Muscle layer of colon (tissue), 2 donors: Measurements from ENCODE around the gene STX8.

ENCODE experiments used
- H3K27ac ChIP-seq: one replicate; pipeline ENCODE4 v1.7.0; 2013; ENCODE audit warnings: low read depth, mild to moderate bottlenecking, low read length, moderate library complexity
- H3K27me3 ChIP-seq, 2 donors: one replicate each; pipeline ENCODE4 v1.7.0; 2013; ENCODE audit warnings: low read length in 2 of 2, mild to moderate bottlenecking in 2 of 2; ENCODE audit not compliant: insufficient read depth in 2 of 2, control insufficient read depth in 1 of 2
- H3K36me3 ChIP-seq: one replicate; pipeline ENCODE4 v1.7.0; 2013; ENCODE audit warnings: mild to moderate bottlenecking, low read length; ENCODE audit not compliant: insufficient read depth
- H3K4me1 ChIP-seq: one replicate; pipeline ENCODE4 v1.7.0; 2013; ENCODE audit warnings: mild to moderate bottlenecking, low read length; ENCODE audit not compliant: insufficient read depth
- H3K4me3 ChIP-seq, 2 donors: one replicate each; pipeline ENCODE4 v1.7.0; 2013; ENCODE audit warnings: low read length in 2 of 2, low read depth in 1 of 2, mild to moderate bottlenecking in 1 of 2, moderate library complexity in 1 of 2
- H3K9ac ChIP-seq: one replicate; pipeline ENCODE4 v1.7.0; 2013; ENCODE audit warnings: low read length
- H3K9me3 ChIP-seq: one replicate; pipeline ENCODE4 v1.7.0; 2013; ENCODE audit warnings: mild to moderate bottlenecking, low read length
- donor health status: abdominal sarcoma.
- donor health status: Adenocarcinoma of cecum.

The STX8 gene

DNA sequence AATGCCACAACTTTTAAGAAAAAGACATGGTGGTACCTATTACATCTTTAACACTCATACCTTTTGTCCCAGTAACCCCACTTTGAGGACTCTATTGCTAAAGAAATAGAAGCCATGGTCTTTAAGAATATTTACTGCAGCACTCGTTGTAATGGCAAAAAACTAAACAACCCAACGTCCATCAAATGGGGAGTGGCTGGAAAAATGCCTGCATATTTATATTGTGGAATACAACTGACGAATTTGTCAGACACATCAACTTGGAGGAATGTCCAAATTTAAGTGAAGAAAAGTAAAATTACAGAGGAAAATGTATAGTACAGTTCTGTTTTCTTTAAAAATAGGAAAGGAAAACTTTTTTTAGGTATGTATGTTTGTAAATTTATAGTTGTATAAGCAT lies 47.8 kb downstream of the STX8 start:
- Histone ChIP-seq H3K4me3 (no peak overlapping the region), H3K9me3 (no peaks in the 10 kb centered on the region), H3K27ac (no peak overlapping the region), H3K36me3 (no peaks in the 10 kb centered on the region), H3K27me3 (no peaks in the 10 kb centered on the region), H3K4me1 (no peaks in the 10 kb centered on the region), H3K9ac (no peak overlapping the region)

DNA sequence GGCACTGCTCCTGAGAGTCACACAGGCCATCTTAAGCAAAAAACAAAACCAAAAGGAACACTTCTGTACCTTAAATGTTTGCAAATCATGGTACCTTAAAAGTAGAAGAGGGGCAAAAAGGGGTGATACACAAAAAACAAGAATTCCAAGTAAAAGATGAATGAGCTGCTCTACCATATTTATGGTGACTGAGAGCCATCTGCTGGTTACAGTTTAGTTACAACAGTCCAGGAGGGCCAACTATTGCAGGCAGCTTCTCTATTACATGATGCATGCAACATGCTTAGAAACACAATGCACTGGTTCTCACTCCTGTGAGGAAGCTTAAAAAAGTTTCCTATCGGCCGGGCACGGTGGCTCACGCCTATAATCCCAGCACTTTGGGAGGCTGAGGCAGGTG lies 53.5 kb downstream of the STX8 start:
- Histone ChIP-seq H3K4me3 (no peak overlapping the region), H3K27ac (no peak overlapping the region), H3K27me3 (no peaks in the 10 kb centered on the region), H3K36me3 (no peaks in the 10 kb centered on the region), H3K4me1 (peaks cover 4% of the 10 kb centered on the region), H3K9ac (no peak overlapping the region), H3K9me3 (no peaks in the 10 kb centered on the region)

DNA sequence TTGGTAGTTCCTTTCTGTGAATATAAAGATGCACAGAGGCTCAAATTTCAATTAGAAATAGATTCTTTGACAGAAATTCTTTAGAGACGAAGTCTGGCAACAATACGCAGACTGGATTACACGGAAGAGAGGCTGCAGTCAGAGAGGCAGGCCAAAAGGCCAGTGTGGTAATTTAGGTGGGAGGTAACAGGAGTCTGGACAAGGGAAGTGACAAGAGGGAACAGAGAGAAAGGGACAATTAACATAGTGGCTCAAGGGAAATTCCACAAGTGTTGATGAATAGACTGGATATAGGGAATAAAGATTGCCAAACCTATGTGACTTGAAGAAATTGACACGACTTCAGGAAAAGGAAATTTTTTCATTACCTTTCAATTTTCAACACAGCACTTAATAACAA lies 54.6 kb downstream of the STX8 start:
- no peaks in the 10 kb centered on the region for H3K9me3 ChIP-seq
- no peak overlapping the region for H3K4me3 ChIP-seq
- H3K27ac ChIP-seq = no peak overlapping the region
- H3K27me3 ChIP-seq = no peaks in the 10 kb centered on the region
- peaks cover 4% of the 10 kb centered on the region for H3K4me1 ChIP-seq
- H3K9ac ChIP-seq = no peak overlapping the region
- no peaks in the 10 kb centered on the region for H3K36me3 ChIP-seq

DNA sequence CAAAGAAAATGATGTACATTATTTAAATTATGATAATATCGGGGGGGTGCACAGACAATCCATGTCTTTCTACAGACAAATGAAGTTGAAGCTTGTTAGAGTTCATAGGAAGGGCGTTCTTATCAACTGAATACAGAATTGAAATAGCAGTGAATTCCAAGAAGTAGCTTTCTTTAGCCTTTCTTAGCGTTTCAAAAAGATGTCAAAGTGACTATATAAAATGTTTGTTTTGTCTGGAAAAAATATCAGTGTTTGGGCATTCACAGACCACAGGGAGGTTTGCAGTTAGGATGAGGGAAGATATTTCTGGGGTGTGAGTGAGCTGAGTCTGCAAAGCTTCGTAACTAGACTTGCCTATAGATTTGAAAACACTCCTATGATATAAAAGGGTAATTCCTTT lies 55.0 kb downstream of the STX8 start:
- Histone ChIP-seq H3K27ac (no peak overlapping the region), H3K9ac (no peak overlapping the region), H3K27me3 (no peaks in the 10 kb centered on the region)

DNA sequence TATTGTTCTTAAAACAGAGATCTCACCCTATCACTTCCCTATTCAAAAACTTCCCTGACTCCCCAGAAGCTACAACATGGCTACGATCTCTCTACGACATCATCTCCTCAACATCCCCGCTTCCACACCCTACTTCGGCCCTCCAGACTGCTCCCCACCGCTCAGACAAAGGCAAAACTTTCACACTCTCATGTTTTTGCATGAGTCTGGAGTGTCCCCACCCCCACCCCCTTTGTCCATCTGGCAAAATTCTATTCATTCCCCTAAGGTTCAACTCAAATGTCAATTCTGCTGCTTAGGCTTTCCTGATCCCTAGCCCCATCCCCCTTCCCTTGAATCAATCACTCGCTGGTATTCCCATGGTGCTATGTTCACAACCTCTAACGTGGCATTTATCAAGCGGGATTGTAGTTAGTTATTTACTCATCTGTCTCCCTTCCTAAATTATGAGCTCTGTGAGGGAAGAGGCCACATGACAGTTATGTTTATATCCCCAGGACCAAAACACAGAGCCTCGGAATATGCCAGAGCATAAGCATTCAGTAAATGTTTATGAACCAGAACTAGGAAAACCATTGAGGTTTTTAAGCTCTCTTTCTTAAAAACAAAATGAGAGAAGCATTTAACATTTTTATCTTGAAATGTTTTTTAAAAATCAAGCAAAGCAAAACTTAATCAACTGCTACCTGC lies 55.9 kb downstream of the STX8 start:
- no peak overlapping the region for H3K9ac ChIP-seq
- H3K4me1 ChIP-seq = peaks cover 4% of the 10 kb centered on the region
- no peaks in the 10 kb centered on the region for H3K27me3 ChIP-seq
- no peaks in the 10 kb centered on the region for H3K36me3 ChIP-seq
- no peak overlapping the region for H3K27ac ChIP-seq
- H3K4me3 ChIP-seq = no peak overlapping the region
- H3K9me3 ChIP-seq = no peaks in the 10 kb centered on the region

More for the DNA sequence above, 55.0 kb downstream of the STX8 start:
- Histone ChIP-seq H3K36me3 (no peaks in the 10 kb centered on the region), H3K9me3 (no peaks in the 10 kb centered on the region), H3K4me1 (peaks cover 4% of the 10 kb centered on the region), H3K4me3 (no peak overlapping the region)

DNA sequence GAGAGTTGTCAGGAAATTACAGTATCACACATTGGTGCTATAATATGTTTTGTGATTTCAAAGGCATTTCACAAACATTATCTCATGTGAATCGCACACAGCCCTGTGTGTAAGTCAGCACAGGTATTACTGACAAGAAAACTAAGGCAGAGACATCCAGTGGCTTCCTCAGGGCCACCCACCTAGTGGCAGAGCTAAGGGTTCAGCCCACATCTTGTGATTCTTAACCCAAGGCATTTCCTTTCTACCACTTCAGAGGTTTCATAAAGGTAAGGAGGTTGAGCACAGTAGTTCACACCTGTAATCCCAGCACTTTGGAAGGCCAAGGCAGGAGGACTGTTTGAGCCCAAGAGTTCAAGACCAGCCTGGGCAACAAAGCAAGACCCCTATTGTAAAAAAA lies 58.2 kb downstream of the STX8 start:
- H3K9ac ChIP-seq = no peak overlapping the region
- no peaks in the 10 kb centered on the region for H3K27me3 ChIP-seq
- H3K4me1 ChIP-seq = peaks cover 4% of the 10 kb centered on the region

DNA sequence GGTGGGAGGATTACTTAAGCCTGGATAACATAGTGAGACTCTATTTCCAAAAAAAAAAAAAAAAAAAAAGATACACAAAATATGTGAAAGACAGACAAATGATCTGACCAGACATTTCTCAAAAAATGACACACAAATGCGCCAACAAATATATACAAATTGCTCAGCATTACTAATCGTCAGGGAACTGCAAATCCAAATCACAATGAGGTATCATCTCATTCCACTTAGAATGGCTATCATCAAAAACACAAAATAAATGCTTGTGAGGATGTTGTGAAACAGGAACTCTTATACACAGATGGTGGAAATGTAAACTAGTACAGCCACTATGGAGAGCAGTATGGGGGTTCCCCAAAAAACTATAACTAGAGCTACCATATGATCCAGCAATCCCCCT lies 62.4 kb downstream of the STX8 start:
- Histone ChIP-seq H3K4me3 (no peak overlapping the region), H3K4me1 (no peaks in the 10 kb centered on the region), H3K9me3 (peaks cover 5% of the 10 kb centered on the region), H3K36me3 (no peaks in the 10 kb centered on the region), H3K27ac (no peak overlapping the region), H3K27me3 (no peaks in the 10 kb centered on the region), H3K9ac (no peak overlapping the region)

More for the DNA sequence above, 58.2 kb downstream of the STX8 start:
- no peak overlapping the region for H3K27ac ChIP-seq
- H3K9me3 ChIP-seq = no peaks in the 10 kb centered on the region
- no peak overlapping the region for H3K4me3 ChIP-seq
- H3K36me3 ChIP-seq = no peaks in the 10 kb centered on the region

DNA sequence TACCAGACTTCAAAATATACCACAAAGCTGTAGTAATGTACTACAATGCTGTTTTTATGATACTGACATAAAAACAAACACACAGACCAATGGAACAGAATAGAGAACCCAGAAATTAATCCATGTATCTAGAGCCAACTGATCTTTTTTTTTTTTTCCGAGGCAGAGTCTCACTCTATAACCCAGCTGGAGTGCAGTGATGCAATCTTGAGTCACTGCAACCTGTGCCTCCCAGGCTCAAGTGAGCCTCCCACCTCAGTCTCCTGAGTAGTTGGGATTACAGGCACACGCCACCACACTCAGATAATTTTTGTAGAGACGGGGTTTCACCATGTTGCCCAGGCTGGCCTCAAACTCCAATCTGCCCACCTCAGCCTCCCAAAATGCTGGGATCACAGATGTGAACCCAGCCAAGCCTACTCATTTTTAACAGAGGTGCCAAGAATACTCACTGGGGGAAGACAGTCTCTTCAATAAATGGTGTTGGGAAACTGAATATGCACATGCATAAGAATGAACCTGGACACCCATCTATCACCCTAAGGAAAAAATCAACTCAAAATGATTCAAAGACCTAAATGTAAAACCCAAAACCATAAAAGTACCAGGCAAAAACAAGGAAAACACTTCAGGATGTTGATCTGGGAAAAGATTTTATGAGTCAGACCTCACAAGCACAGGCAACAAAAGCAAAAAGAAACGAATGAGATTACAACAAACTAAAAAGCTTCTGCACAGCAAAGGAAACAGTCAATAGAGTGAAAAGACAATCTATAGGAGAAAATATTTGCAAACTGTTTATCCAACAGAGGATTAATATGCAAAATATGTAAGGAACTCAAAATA lies 63.1 kb downstream of the STX8 start:
- Histone ChIP-seq H3K4me3 (no peak overlapping the region), H3K4me1 (no peaks in the 10 kb centered on the region), H3K9ac (no peak overlapping the region), H3K9me3 (peaks cover 8% of the 10 kb centered on the region), H3K27me3 (no peaks in the 10 kb centered on the region), H3K27ac (no peak overlapping the region), H3K36me3 (no peaks in the 10 kb centered on the region)

DNA sequence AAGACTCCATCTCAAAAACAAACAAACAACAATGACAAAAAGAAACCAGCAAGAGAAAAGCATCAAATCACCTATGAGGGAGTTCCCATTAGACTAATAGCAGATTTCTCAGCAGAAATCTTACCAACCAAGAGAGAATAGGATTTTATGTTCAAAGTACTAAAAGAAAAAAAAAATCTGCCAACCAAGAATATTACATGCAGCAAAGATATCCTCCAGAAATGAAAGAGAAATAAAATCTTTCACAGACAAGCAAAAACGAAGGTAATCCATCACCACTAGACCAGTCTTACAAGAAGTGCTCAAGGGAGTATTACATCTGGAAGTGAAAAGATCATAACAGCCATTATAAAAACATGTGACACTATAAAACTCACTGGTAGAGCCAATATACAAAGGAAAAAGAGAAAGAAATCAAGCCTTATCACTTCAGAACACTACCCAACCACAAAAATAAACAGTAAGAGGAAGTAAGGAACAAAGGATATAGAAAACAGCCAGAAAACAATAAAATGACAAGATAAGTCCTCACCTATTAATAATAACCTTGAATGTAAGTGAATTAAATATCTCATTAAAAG lies 66.3 kb downstream of the STX8 start:
- H3K4me1 ChIP-seq = no peaks in the 10 kb centered on the region
- H3K27me3 ChIP-seq = no peaks in the 10 kb centered on the region
- no peak overlapping the region for H3K4me3 ChIP-seq
- no peak overlapping the region for H3K27ac ChIP-seq
- H3K9ac ChIP-seq = no peak overlapping the region
- H3K36me3 ChIP-seq = no peaks in the 10 kb centered on the region
- H3K9me3 ChIP-seq = peaks cover 11% of the 10 kb centered on the region

DNA sequence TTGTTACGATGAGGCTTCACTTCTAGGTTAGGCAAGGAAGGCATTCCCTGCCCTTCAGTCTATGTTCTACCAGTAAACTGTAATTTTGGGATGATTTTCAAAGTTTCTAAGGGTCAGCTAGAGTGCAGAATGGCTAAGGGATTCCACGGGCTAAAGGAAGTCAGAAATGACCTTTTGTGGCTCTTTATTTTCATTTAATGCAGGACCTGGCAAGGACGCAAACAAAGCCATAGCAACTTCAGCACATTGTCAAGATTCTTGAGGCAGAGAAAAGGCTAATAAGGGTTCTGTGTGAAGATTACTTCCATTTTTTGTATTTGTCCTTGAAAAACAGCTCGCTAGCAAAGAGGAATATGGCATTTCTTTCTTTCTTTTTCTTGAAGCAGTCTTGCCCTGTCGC lies 76.6 kb downstream of the STX8 start:
- H3K27me3 ChIP-seq = no peaks in the 10 kb centered on the region
- peaks cover 6% of the 10 kb centered on the region for H3K36me3 ChIP-seq
- H3K9me3 ChIP-seq = no peaks in the 10 kb centered on the region
- no peak overlapping the region for H3K9ac ChIP-seq
- no peak overlapping the region for H3K4me3 ChIP-seq
- no peaks in the 10 kb centered on the region for H3K4me1 ChIP-seq
- H3K27ac ChIP-seq = no peak overlapping the region

DNA sequence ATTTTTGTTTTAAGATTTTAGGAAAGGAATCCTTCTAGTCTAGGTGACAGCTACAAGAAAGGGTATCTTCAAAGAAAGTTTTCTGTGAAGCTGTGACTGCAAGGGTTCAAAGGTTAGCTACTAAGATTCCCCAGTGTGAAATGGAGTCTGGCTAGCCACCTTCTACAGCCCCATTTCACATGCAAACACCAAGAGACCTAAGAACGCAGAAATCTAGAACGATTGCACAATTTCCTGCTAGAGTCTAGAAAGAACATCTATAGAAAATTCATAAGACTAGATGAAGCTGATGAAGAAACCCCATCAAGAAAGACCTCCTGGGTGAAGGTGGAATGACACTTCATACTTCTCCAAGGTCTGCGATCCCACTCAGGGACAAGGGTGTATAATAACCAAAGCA lies 77.1 kb downstream of the STX8 start:
- Histone ChIP-seq H3K36me3 (peaks cover 6% of the 10 kb centered on the region), H3K4me1 (no peaks in the 10 kb centered on the region), H3K27me3 (no peaks in the 10 kb centered on the region), H3K4me3 (no peak overlapping the region), H3K9ac (no peak overlapping the region), H3K9me3 (no peaks in the 10 kb centered on the region), H3K27ac (no peak overlapping the region)
